Body of pancreas (tissue), 4 donors: ENCODE results near the gene IFIT1B. TPM values are rescaled to one million over a fixed set of nuclear protein-coding genes. Genes with fewer than 3 reads are reported as not detected.

Experiments used
- ATAC-seq: fragments of 150-250 bp; one replicate; pipeline ENCODE4 v1.9.1; 2016
- DNase-seq, 4 donors: peaks; one replicate each; pipeline ENCODE4 v3.0.0-alpha.2; 2019
- H3K27ac ChIP-seq, 4 donors: fragments of 200-600 bp; sonication (generic); 1 replicate in 3 of 4; 2 replicates in 1 of 4; pipeline versions ENCODE4 v1.5.1 to v1.6.1; 2016 to 2019; ENCODE audit warnings: mild to moderate bottlenecking in 1 of 4, mixed read lengths in 1 of 4, moderate library complexity in 1 of 4
- H3K27me3 ChIP-seq, 2 donors: fragments of 200-600 bp; sonication (generic); one replicate each; pipeline ENCODE4 v1.6.0; 2016; ENCODE audit warnings: mild to moderate bottlenecking in 1 of 2
- H3K36me3 ChIP-seq, 2 donors: fragments of 200-600 bp; sonication (generic); replicated peaks in 1 of 2; 2 replicates each; pipeline ENCODE4 v1.5.1; 2016; ENCODE audit warnings: low read depth in 2 of 2; ENCODE audit not compliant: insufficient read depth in 1 of 2
- H3K4me1 ChIP-seq: fragments of 200-600 bp; sonication (generic); one replicate; pipeline ENCODE4 v1.6.0; 2016
- H3K4me3 ChIP-seq, 2 donors: fragments of 200-600 bp; sonication (generic); 1 replicate in 1 of 2; 2 replicates in 1 of 2; pipeline ENCODE4 v1.5.1; 2016 to 2019
- H3K9me3 ChIP-seq, 3 donors: fragments of 200-600 bp; sonication (generic); 1 replicate in 2 of 3; 2 replicates in 1 of 3; pipeline ENCODE4 v1.5.1; 2016
- CTCF ChIP-seq, 7 experiments: fragments of 450-650 bp in 4 of 7; fragments of 200-600 bp in 3 of 7; sonication (generic) in 3 of 7; IDR thresholded peaks; one replicate each; pipeline ENCODE4 v1.5.1; 2016 to 2019; ENCODE audit warnings: antibody characterized with exemption in 7 of 7
- POLR2A ChIP-seq, 3 donors: fragments of 450-650 bp; IDR thresholded peaks; one replicate each; pipeline ENCODE4 v1.6.1; 2016; ENCODE audit warnings: antibody characterized with exemption in 3 of 3, mild to moderate bottlenecking in 2 of 3
- WGBS, 2 donors: methylation state at CpG; one replicate each; pipeline ENCODE4 v1.1.5; 2017; 5-methylcytosine and 5-hydroxymethylcytosine counted together
- intact Hi-C: fragments of 100-400 bp; cut with DNase I; formaldehyde crosslinking; loops from one replicate; pipeline ENCODE4 v1.15.1; 2023
- total RNA-seq, 2 donors: library from RNA; depleted of rRNA; stranded (reverse); fragments of >200 nt; gene quantifications; one replicate each; pipeline ENCODE4 v1.1.0, GENCODE V29; 2016

Gene IFIT1B
- total RNA-seq, 2 donors from 2014 or later: not detected

- Histone ChIP-seq H3K27ac (no peak overlapping the region), H3K36me3 (no peaks in the 10 kb centered on the region), H3K9me3 (no peaks in the 10 kb centered on the region), H3K4me3 (no peak overlapping the region), H3K4me1 (peaks cover 22% of the 10 kb centered on the region), H3K27me3 (no peaks in the 10 kb centered on the region)
- no peak for TF ChIP-seq CTCF (IDR thresholded peaks at IDR 0.05)
- TF ChIP-seq POLR2A (IDR thresholded peaks at IDR 0.05): no peak
- DNase-seq (no peak), ATAC-seq (no peak)
- 19 to 20% methylated on average over 1 of the region's 1 CpG for WGBS, 2 donors
- intact Hi-C loops: loop anchor here (5.0 kb wide), 1 partner anchor 133 kb away; no protein-coding TSS in a partner anchor
These were observed 51.0 kb downstream of the IFIT1B start for GRCh38 chr10:89428877-89429276.

- intact Hi-C loops: no loop called here
- 45 to 48% methylated on average over 3 of the region's 3 CpGs for WGBS, 2 donors
These were observed 54.1 kb downstream of the IFIT1B start for GRCh38 chr10:89431977-89432376.

More at GRCh38 chr10:89431977-89432376, 54.1 kb downstream of the IFIT1B start:
- Histone ChIP-seq H3K27me3 (no peaks in the 10 kb centered on the region), H3K4me1 (peaks cover 11% of the 10 kb centered on the region), H3K4me3 (no peak overlapping the region), H3K27ac (no peak overlapping the region), H3K9me3 (no peaks in the 10 kb centered on the region), H3K36me3 (no peaks in the 10 kb centered on the region)
- ATAC-seq: peak; percentile 38
- DNase-seq: peak in 2 of 4 donors; percentile 27 to 31
- TF ChIP-seq POLR2A (IDR thresholded peaks at IDR 0.05): no peak
- no peak for TF ChIP-seq CTCF (IDR thresholded peaks at IDR 0.05)

Other genes starting within 250 kb of the IFIT1B start
- gene CH25H, start 170.7 kb upstream of the IFIT1B start, total RNA-seq: 1 to 10 TPM; 1.0 to 2.0 TPM
- 10 to 100 TPM; 19.8 to 30.4 TPM for gene LIPA, start 126.3 kb upstream of the IFIT1B start, total RNA-seq
- 1 to 10 TPM in 1 of 2 donors, not detected in 1; 1.6 TPM for gene IFIT2, start 76.0 kb upstream of the IFIT1B start, total RNA-seq
- gene IFIT3, start 50.1 kb upstream of the IFIT1B start, total RNA-seq: 1 to 10 TPM; 2.3 to 3.9 TPM
- gene IFIT1, start 14.6 kb downstream of the IFIT1B start, total RNA-seq: 1 to 10 TPM; 1.3 to 7.0 TPM
- gene IFIT5, start 36.5 kb downstream of the IFIT1B start, total RNA-seq: 10 to 100 TPM in 1 of 2 donors, 1 to 10 TPM in 1; 1.6 to 11.7 TPM
- 10 to 100 TPM; 19.5 to 26.7 TPM for gene SLC16A12, start 157.5 kb downstream of the IFIT1B start, total RNA-seq